ENCODE results near the gene TECPR2. TPM values are rescaled to one million over a fixed set of nuclear protein-coding genes. Genes with fewer than 3 reads are reported as not detected.

Gene TECPR2
- total and polyA plus RNA-seq, 2 of the 13 experiments (the other 11 are each of a cell fraction or from before 2014, with no cell fraction given), result 3.5 to 5.7 TPM

- TF ChIP-seq MED13 (CRISPR knock-in tag; IDR thresholded peaks at IDR 0.05) (no peak), ZFAT (CRISPR knock-in tag; conservative IDR thresholded peaks at IDR 0.05) (no peak), ZBTB1 (CRISPR knock-in tag; IDR thresholded peaks at IDR 0.05; ENCODE audit: borderline replicate concordance) (no peak), ZFP62 (CRISPR knock-in tag; IDR thresholded peaks at IDR 0.05) (no peak), ZNF121 (CRISPR knock-in tag; IDR thresholded peaks at IDR 0.05) (peak; percentile 8; the same call in 1 of the 2 replicates), PATZ1 (CRISPR knock-in tag; IDR thresholded peaks at IDR 0.05) (peak; percentile 74), ZNF12 (CRISPR knock-in tag; IDR thresholded peaks at IDR 0.05) (no peak), SKI (IDR thresholded peaks at IDR 0.05; ENCODE audit: partially characterized antibody) (no peak), ZNF274 (CRISPR knock-in tag; IDR thresholded peaks at IDR 0.05) (peak; percentile 47; the same call in 1 of the 2 replicates), FOXK1 (CRISPR knock-in tag; IDR thresholded peaks at IDR 0.05; ENCODE audit: borderline replicate concordance, low read depth) (no peak), CBX5 (CRISPR knock-in tag; IDR thresholded peaks at IDR 0.05; ENCODE audit: borderline replicate concordance) (peak; percentile 13; the same call in 1 of the 2 replicates), EHMT2 (IDR thresholded peaks at IDR 0.05; ENCODE audit: borderline replicate concordance, low read depth, low read length) (no peak), LRRFIP1 (CRISPR knock-in tag; conservative IDR thresholded peaks at IDR 0.05) (no peak), ZNF383 (CRISPR knock-in tag; IDR thresholded peaks at IDR 0.05; ENCODE audit: borderline replicate concordance) (no peak), MAFK (conservative IDR thresholded peaks at IDR 0.05 in 1 of 2, IDR thresholded peaks at IDR 0.05 in 1 of 2; ENCODE audit: low read length in 2 of 2) (no peak), BHLHE40 (IDR thresholded peaks at IDR 0.05; ENCODE audit: low read length) (peak; percentile 90), KLF11 (CRISPR knock-in tag; IDR thresholded peaks at IDR 0.05) (no peak), PLRG1 (conservative IDR thresholded peaks at IDR 0.05) (no peak), ZNF496 (CRISPR knock-in tag; IDR thresholded peaks at IDR 0.05; ENCODE audit: insufficient replicate concordance) (no peak), RBAK (CRISPR knock-in tag; IDR thresholded peaks at IDR 0.05) (no peak), IRF2 (CRISPR knock-in tag; IDR thresholded peaks at IDR 0.05) (no peak), RFXAP (CRISPR knock-in tag; IDR thresholded peaks at IDR 0.05; ENCODE audit: borderline replicate concordance) (no peak), NKX3-1 (CRISPR knock-in tag; IDR thresholded peaks at IDR 0.05) (no peak)
- TF ChIP-seq, protein P1, sequence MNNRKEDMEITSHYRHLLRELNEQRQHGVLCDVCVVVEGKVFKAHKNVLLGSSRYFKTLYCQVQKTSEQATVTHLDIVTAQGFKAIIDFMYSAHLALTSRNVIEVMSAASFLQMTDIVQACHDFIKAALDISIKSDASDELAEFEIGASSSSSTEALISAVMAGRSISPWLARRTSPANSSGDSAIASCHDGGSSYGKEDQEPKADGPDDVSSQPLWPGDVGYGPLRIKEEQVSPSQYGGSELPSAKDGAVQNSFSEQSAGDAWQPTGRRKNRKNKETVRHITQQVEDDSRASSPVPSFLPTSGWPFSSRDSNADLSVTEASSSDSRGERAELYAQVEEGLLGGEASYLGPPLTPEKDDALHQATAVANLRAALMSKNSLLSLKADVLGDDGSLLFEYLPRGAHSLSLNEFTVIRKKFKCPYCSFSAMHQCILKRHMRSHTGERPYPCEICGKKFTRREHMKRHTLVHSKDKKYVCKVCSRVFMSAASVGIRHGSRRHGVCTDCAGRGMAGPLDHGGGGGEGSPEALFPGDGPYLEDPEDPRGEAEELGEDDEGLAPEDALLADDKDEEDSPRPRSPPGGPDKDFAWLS (CRISPR knock-in tag; IDR thresholded peaks at IDR 0.05; ENCODE audit: borderline replicate concordance), result no peak
These were observed 177.7 kb downstream of the TECPR2 start (continued) for GRCh38 chr14:102540315-102541028.
